Neural progenitor cell (in vitro differentiated cells): ENCODE measurements around the gene TSPAN12.

ENCODE experiments used
- CTCF ChIP-seq: fragments of 200-600 bp; sonication (generic); IDR thresholded peaks from 2 replicates; pipeline ENCODE4 v1.5.1; 2017; ENCODE audit warnings: antibody characterized with exemption, mild to moderate bottlenecking
- EZH2phosphoT487 ChIP-seq: fragments of 200-600 bp; sonication (generic); IDR thresholded peaks from 2 replicates; pipeline ENCODE4 v1.6.1; 2017; ENCODE audit warnings: antibody characterized with exemption

DNA sequence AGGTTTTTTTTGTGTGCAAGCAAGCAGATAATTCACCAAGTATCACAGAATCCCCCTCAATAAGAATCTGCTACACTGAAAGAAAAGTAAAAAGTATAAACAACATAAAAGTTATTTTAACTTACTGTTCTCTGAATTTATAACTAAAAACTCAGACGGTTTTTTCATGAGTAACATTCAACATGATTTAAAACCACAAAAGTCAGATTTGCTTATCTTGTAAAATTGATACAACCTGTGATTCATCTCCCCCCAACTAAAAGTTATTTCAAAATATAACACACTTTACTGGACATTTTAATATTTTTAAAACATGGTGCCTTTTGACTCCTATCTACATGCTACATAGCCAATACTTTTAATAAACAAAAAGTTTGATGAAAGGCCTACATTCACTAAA is 32.8 kb downstream of the TSPAN12 start:
- no peak for TF ChIP-seq CTCF
- TF ChIP-seq EZH2phosphoT487, result no peak
